Muscle layer of colon (tissue), 2 donors: ENCODE results near the gene TRIM41.

Experiments
- H3K27ac ChIP-seq: one replicate; pipeline ENCODE4 v1.7.0; 2013; ENCODE audit warnings: low read depth, mild to moderate bottlenecking, low read length, moderate library complexity
- H3K27me3 ChIP-seq, 2 donors: one replicate each; pipeline ENCODE4 v1.7.0; 2013; ENCODE audit warnings: low read length in 2 of 2, mild to moderate bottlenecking in 2 of 2; ENCODE audit not compliant: insufficient read depth in 2 of 2, control insufficient read depth in 1 of 2
- H3K36me3 ChIP-seq: one replicate; pipeline ENCODE4 v1.7.0; 2013; ENCODE audit warnings: mild to moderate bottlenecking, low read length; ENCODE audit not compliant: insufficient read depth
- H3K4me1 ChIP-seq: one replicate; pipeline ENCODE4 v1.7.0; 2013; ENCODE audit warnings: mild to moderate bottlenecking, low read length; ENCODE audit not compliant: insufficient read depth
- H3K4me3 ChIP-seq, 2 donors: one replicate each; pipeline ENCODE4 v1.7.0; 2013; ENCODE audit warnings: low read length in 2 of 2, low read depth in 1 of 2, mild to moderate bottlenecking in 1 of 2, moderate library complexity in 1 of 2
- H3K9ac ChIP-seq: one replicate; pipeline ENCODE4 v1.7.0; 2013; ENCODE audit warnings: low read length
- H3K9me3 ChIP-seq: one replicate; pipeline ENCODE4 v1.7.0; 2013; ENCODE audit warnings: mild to moderate bottlenecking, low read length
- donor health status: abdominal sarcoma.
- donor health status: Adenocarcinoma of cecum.

Gene TRIM41

DNA sequence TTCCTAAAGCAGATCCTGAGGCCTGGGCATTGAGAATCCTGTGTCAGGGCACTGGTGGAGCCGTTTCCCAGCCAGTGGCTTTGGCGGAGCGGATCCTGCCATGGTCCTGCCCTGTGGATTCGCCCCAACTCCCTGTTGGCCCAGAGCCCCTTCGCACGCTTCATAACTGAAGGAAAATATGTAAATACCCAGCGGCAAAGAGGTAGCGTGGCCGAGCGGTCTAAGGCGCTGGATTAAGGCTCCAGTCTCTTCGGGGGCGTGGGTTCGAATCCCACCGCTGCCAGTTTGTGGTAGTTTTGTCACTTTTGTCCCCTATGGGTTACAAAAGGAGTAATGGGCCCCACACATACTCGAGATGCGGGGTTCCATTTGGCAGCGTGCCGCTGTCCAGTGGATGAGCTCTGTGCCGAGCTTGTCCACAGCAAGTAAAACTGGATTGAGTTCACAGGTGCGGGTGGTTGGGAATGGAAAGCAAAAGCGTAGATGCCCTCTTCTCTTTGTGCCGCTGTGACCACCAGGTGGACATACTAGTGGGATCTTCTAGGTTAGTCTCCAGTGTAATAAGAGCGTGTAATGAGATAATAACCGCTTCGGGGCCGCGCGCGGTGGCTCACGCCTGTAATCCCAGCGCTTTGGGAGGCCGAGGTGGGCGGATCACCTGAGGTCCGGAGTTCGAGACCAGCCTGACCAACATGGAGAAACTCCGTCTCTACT is 35.4 kb upstream of the TRIM41 start:
- Histone ChIP-seq H3K4me3 (peak overlapping the region in 1 of 2 donors; percentile 94), H3K27ac (no peak overlapping the region), H3K27me3 (no peaks in the 10 kb centered on the region), H3K9ac (no peak overlapping the region), H3K9me3 (no peaks in the 10 kb centered on the region), H3K36me3 (no peaks in the 10 kb centered on the region), H3K4me1 (peaks cover 9% of the 10 kb centered on the region)

- Histone ChIP-seq H3K27ac (peak overlapping the region; percentile 64), H3K36me3 (no peaks in the 10 kb centered on the region)
Observed at GRCh38 chr5:181188700-181189362, 34.2 kb upstream of the TRIM41 start.

DNA sequence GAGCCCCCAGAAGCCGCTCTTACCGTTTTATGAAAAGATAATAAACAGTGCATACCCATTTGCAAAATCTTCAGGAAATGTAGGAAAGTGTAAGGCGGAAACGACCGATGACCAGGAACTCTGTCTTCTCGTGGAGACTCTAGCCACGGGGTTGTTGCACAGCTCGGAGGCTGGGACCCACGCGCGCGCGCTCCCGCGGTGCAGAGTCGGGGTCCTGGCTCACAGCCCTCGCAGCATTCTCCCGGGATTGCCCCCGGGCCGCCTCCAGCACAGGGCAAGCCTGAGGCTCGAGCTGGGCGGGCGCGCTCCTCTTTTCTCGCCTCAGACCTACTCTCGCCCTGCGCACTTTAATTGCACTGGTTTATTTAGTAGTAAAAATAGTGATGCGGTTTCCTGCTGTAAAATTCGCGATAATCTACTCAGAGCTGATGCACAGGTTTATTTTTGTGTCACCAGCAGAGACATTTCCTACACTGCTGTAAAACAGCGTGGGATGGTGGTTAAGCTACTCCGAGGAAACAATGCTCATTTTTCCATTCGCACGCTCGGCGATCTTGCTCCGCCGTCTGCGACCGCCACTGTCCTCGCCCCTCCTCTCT is 33.6 kb upstream of the TRIM41 start:
- Histone ChIP-seq H3K27ac (peak overlapping the region; percentile 64), H3K9ac (peak overlapping the region; percentile 63), H3K4me1 (peaks cover 13% of the 10 kb centered on the region), H3K36me3 (no peaks in the 10 kb centered on the region), H3K4me3 (peak overlapping the region; percentile 73 to 94), H3K27me3 (no peaks in the 10 kb centered on the region), H3K9me3 (no peaks in the 10 kb centered on the region)

More at GRCh38 chr5:181188700-181189362, 34.2 kb upstream of the TRIM41 start:
- H3K4me1 ChIP-seq = peaks cover 13% of the 10 kb centered on the region
- no peaks in the 10 kb centered on the region for H3K27me3 ChIP-seq
- no peaks in the 10 kb centered on the region for H3K9me3 ChIP-seq
- peak overlapping the region; percentile 63 for H3K9ac ChIP-seq
- H3K4me3 ChIP-seq = peak overlapping the region; percentile 73 to 94

- peak overlapping the region; percentile 64 for H3K27ac ChIP-seq
Observed at GRCh38 chr5:181189962-181190710, 32.9 kb upstream of the TRIM41 start.

DNA sequence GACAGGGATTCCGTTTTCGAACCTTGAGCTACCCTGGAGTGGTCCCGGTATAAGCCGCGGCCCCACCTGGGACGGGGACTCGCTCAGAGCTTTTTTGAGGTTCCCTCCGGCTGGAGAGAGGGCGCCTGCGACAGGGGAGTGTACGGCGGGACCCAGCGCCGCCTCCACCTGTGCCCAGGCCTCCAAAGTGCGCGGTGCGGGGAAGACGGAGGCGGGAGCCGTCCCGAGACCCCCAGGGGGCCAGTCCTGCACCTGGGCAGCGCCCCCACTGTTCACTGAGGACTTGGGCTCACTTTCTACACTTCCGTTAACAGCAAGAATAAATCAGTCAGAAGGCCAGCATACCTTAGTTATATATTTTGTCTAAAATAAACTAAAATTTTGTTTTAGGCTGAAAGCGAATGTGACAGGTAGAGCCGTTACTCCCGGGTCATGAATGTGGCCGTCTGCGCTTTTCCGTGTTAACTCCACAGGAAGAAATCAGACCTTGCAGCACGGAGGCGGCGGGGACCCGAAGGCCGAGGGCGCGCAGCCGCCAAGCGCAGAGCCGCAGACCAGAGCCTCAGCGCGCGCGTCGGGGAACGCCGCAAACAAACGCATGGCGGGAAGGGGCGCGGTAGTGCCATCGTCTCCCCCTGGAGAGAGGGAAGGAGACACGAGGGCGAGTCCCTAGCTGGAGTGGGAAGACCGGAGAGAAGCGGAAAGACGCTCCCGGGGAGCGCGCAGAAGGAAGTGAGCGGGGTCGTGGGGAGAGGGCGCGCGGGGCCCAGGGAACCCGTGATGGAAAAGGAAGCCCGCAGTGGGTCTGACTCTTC is 32.2 kb upstream of the TRIM41 start:
- Histone ChIP-seq H3K9ac (peak overlapping the region; percentile 53), H3K36me3 (no peaks in the 10 kb centered on the region), H3K27me3 (no peaks in the 10 kb centered on the region), H3K9me3 (no peaks in the 10 kb centered on the region), H3K4me1 (peaks cover 13% of the 10 kb centered on the region), H3K27ac (peak overlapping the region; percentile 64), H3K4me3 (peak overlapping the region; percentile 73 to 94)

More at GRCh38 chr5:181189962-181190710, 32.9 kb upstream of the TRIM41 start:
- peak overlapping the region; percentile 73 to 94 for H3K4me3 ChIP-seq
- H3K27me3 ChIP-seq = no peaks in the 10 kb centered on the region
- no peaks in the 10 kb centered on the region for H3K36me3 ChIP-seq
- H3K4me1 ChIP-seq = peaks cover 13% of the 10 kb centered on the region
- H3K9ac ChIP-seq = peak overlapping the region; percentile 63
- no peaks in the 10 kb centered on the region for H3K9me3 ChIP-seq

GRCh38 chr5:181191526-181192336 is 31.4 kb upstream of the TRIM41 start:
- peaks cover 13% of the 10 kb centered on the region for H3K4me1 ChIP-seq
- peak overlapping the region; percentile 73 to 94 for H3K4me3 ChIP-seq
- H3K36me3 ChIP-seq = no peaks in the 10 kb centered on the region
- peak overlapping the region; percentile 53 for H3K9ac ChIP-seq
- no peaks in the 10 kb centered on the region for H3K27me3 ChIP-seq
- no peaks in the 10 kb centered on the region for H3K9me3 ChIP-seq
- H3K27ac ChIP-seq = peak overlapping the region; percentile 64

DNA sequence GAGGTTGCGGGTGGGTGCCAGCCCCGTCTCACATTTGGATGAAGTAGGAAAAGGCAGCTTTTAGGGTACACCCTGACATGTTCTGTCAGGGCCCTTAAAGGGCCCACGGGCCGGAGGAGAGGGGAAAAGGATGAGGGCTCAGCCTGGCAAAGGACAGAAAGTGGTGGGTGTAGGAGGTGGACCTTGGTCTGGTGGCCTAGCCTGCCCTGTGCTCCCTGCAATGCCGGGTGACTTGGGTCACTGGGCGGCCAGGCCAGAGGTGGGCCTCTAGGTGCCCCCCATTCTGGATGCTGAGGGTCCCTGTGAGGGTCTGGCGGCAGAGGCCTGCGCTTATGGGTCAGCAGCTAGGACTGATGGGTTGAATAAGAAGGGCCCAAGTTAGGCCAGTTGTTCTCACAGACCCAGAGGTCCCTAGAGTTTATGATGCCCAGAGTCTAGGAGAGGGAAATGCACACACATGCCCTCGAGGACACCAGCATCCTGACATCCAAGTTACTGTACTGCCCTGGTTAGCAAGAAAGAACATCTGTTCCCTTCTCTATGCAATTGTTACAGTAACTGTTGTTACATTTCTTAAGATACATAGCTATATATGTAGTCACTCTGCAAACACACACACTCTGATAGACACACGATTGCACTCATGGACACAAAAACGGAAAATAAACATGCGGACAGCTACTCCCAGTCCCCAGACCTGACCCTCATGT is 30.6 kb upstream of the TRIM41 start:
- H3K4me3 ChIP-seq = peak overlapping the region; percentile 59 to 94
- peak overlapping the region; percentile 53 for H3K9ac ChIP-seq
- H3K27ac ChIP-seq = peak overlapping the region; percentile 64
- H3K36me3 ChIP-seq = no peaks in the 10 kb centered on the region
- no peaks in the 10 kb centered on the region for H3K27me3 ChIP-seq
- peaks cover 11% of the 10 kb centered on the region for H3K4me1 ChIP-seq
- no peaks in the 10 kb centered on the region for H3K9me3 ChIP-seq

- no peak overlapping the region for H3K9ac ChIP-seq
- H3K9me3 ChIP-seq = no peaks in the 10 kb centered on the region
- peaks cover 7% of the 10 kb centered on the region for H3K4me1 ChIP-seq
- H3K27me3 ChIP-seq = no peaks in the 10 kb centered on the region
- H3K4me3 ChIP-seq = no peak overlapping the region
- no peaks in the 10 kb centered on the region for H3K36me3 ChIP-seq
- H3K27ac ChIP-seq = no peak overlapping the region
Observed at GRCh38 chr5:181193656-181194055, 29.4 kb upstream of the TRIM41 start.

- Histone ChIP-seq H3K27ac (no peak overlapping the region), H3K9me3 (no peaks in the 10 kb centered on the region), H3K9ac (no peak overlapping the region), H3K27me3 (no peaks in the 10 kb centered on the region), H3K4me3 (no peak overlapping the region), H3K4me1 (peaks cover 7% of the 10 kb centered on the region), H3K36me3 (no peaks in the 10 kb centered on the region)
Observed at GRCh38 chr5:181194489-181195248, 28.4 kb upstream of the TRIM41 start.
